C4-2B (cell line): ENCODE results near the gene BSN.

Experiments
- H3K27ac ChIP-seq: fragments of 450-650 bp; 2 replicates; pipeline ENCODE4 v1.5.1; 2017
- ZFX ChIP-seq: fragments of 450-650 bp; IDR thresholded peaks from 2 replicates; pipeline ENCODE4 v1.6.1; 2017
- TF ChIP-seq, protein P1 (sequence below): fragments of 450-650 bp; conservative IDR thresholded peaks from 2 replicates; pipeline ENCODE4 v1.5.1; 2017; ENCODE audit warnings: mild to moderate bottlenecking

Gene BSN

DNA sequence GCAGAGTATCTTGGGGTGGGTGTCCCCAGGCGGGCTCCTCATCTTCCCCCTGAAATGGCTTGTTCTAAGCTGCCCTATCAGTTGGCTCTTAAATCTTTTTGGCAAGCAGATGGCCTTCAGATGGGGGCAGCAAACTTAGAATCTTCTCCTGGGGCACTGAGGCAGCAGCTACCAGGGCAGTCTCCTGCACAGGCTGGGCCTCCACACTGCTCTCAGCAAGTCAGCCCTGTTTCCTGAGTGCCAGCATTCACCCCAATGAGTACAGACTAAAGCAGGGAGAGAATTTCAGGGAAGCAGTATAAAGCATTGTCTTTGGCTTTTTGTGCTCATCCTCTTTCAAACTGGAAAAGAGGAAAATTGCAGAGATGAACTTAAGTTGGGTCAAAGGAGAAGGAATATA is 68.8 kb downstream of the BSN start:
- no peak for TF ChIP-seq ZFX
- TF ChIP-seq, protein P1, sequence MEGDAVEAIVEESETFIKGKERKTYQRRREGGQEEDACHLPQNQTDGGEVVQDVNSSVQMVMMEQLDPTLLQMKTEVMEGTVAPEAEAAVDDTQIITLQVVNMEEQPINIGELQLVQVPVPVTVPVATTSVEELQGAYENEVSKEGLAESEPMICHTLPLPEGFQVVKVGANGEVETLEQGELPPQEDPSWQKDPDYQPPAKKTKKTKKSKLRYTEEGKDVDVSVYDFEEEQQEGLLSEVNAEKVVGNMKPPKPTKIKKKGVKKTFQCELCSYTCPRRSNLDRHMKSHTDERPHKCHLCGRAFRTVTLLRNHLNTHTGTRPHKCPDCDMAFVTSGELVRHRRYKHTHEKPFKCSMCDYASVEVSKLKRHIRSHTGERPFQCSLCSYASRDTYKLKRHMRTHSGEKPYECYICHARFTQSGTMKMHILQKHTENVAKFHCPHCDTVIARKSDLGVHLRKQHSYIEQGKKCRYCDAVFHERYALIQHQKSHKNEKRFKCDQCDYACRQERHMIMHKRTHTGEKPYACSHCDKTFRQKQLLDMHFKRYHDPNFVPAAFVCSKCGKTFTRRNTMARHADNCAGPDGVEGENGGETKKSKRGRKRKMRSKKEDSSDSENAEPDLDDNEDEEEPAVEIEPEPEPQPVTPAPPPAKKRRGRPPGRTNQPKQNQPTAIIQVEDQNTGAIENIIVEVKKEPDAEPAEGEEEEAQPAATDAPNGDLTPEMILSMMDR: no peak
- H3K27ac ChIP-seq: no peak overlapping the region

DNA sequence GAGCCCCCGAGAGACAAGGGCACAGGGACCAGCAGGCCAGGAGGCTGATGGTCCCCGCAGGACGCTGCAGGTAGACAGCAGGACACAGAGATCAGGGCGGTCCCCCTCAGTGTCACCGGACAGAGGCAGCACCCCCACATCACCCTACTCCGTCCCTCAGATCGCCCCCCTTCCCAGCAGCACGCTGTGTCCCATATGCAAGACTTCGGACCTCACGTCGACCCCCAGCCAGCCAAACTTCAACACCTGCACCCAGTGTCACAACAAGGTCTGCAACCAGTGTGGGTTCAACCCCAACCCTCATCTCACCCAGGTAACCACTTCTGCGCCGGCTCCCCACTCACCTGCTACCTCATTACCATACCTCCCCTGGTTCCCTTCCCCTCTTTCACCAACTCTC is 70.8 kb downstream of the BSN start:
- TF ChIP-seq, protein P1: no peak
- no peak for TF ChIP-seq ZFX
- H3K27ac ChIP-seq: no peak overlapping the region

DNA sequence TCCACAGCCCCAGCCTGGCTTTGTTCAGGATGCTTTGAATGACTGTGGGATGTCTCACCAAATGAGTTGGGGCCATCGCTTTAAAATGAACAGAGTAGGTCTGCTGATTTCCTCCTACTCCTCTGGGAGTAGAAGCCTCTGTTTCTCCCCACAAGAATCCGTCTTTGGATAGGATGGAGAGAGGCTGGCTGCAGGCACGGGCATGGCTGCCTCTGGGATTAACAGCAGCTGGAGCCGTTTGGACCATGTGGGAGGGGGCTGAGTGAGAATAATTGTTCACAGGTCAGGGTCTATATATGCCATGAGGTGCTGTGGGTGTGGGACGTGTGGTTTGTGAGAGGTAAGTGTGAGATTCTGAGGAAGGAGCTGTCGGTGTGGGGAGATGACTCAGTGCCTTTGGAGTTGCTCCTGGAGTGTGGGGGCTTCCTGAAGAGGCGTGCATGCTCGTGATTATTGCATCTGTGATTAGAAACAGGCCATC is 71.9 kb downstream of the BSN start:
- TF ChIP-seq ZFX: no peak
- TF ChIP-seq, protein P1: no peak
- no peak overlapping the region for H3K27ac ChIP-seq

DNA sequence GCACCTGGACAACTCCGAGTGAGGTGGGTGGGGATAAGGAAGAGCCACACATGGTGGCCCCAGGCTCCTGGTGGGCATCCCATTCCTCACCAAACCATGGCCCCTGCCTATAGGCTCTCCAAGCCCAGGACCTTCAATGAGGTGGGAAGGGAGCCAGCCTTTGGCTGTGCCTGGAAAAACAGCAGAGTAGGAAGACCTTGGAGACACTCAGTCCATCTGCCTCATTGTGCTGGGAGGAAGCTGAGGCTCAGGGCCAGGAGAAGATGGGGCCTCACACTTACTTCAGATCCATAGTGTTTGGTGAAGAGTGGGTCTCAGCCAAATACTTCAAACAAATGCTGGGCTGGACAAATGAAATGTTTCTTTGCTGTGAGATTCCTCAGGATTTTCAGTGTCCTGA is 72.5 kb downstream of the BSN start:
- H3K27ac ChIP-seq: no peak overlapping the region
- no peak for TF ChIP-seq ZFX

DNA sequence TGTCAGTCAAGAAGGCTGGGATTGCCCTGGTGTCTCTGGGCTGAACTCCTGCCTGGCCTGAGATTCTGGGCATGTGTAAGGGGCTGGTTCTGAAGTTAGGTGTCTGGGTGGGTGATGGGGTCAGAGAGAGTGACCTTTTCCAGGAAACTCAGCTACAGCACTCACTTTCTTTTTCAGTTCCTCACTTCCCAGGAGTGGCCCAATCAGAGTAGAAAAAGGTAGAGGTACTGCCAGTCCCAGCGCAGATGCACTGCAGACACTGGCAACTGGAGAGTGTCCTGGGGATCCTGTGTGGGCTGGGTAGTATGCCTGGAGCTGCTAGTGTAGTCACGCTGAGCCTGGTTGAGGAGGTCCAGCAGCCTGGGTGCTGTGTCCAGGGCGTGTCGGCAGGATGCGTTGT is 73.4 kb downstream of the BSN start:
- no peak overlapping the region for H3K27ac ChIP-seq
- no peak for TF ChIP-seq ZFX
- TF ChIP-seq, protein P1: no peak

DNA sequence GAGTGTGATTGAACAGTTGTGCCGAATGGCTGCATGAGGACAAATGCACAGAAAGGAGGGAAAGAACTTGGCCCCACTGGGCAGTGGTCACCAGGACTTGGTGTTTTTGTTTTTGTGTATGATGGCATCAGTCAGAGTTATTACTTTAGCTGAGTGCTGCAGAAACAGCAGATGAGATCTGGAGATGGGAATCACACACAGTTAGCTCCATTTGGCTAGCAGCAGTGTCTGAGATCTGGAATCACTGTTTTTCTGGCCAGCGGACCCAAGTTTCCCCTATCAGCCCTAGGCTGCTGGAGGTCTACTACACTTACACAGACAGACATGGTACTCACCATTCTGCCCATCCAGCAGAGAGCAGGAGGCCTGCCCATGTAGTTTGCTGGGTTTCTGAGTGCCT is 74.0 kb downstream of the BSN start:
- H3K27ac ChIP-seq: no peak overlapping the region
- TF ChIP-seq, protein P1: no peak
- no peak for TF ChIP-seq ZFX

DNA sequence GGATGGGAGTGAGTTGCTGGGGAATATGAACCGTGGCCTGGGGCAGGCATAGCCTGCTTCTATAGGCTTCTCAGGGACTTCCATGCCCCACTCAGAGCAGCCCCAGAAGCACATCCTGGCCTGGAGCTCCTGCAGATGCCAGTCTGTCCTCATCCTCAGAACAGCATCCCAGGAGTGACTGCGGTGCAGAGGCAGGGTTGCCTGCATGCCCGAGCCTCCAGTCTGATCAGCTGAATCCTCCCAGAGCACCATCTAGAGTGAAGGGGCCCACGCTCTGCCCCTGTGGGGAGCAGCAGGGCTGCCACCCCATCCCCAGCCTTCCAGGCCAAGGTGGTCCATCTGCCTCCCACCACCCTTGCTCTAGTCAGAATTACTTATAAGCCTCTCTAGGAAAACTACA is 75.2 kb downstream of the BSN start:
- TF ChIP-seq ZFX: no peak
- TF ChIP-seq, protein P1: no peak
- H3K27ac ChIP-seq: no peak overlapping the region

DNA sequence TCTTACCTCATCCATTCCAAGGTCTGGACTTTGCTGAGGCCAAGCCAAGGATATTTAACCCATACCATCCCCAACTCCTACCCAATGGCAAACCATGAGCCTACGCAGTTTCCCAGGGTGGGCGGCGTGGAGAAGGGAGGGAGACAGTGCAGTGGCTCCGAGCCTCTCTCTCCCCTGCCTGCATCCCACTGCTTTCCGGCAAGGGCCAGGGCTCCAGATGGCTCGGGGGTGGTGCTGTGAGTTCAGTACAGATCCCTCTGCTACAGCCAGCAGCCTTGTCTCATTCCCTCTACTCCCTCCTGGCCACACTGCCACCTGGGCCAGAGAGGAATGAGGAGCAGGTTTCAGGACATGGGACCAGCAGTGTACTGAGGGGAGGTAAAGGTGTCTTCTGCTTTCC is 75.6 kb downstream of the BSN start:
- TF ChIP-seq ZFX: no peak
- TF ChIP-seq, protein P1: no peak
- H3K27ac ChIP-seq: no peak overlapping the region
